Measurements from ENCODE around the gene ALG5. TPM values are rescaled to one million over a fixed set of nuclear protein-coding genes. Genes with fewer than 3 reads are reported as not detected.

The ALG5 gene
- total RNA-seq, 1 donor from 2014 or later = 29.2 TPM

DNA sequence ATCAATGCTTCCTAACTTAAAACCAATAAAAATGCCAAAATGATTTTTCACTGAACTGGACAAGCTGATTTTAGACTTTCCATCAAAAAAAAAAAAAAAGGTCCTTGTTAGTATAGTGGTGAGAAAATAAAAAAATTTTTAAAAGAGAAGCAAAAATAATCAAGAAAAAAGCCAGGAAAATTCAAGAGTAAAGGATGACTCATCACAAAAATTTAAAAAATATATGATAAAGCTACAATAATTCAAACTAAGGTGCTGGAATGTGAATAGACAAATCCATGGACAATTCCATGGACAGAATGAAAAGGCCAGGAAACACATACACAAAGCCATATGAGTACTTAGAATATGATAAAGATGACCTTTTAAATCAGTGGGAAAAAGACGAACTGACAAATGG is 26.1 kb downstream of the ALG5 start:
- Mint-ChIP-seq H3K36me3 (ENCODE audit: insufficient read depth) (peaks cover 38% of the 10 kb centered on the region), H3K4me3 (ENCODE audit: low read depth) (no peak overlapping the region), H3K9me3 (ENCODE audit: low read depth) (peaks cover 8% of the 10 kb centered on the region), H3K4me1 (ENCODE audit: low read depth) (no peaks in the 10 kb centered on the region), H3K27ac (no peak overlapping the region), H3K27me3 (no peaks in the 10 kb centered on the region)
- TF ChIP-seq, protein P1, sequence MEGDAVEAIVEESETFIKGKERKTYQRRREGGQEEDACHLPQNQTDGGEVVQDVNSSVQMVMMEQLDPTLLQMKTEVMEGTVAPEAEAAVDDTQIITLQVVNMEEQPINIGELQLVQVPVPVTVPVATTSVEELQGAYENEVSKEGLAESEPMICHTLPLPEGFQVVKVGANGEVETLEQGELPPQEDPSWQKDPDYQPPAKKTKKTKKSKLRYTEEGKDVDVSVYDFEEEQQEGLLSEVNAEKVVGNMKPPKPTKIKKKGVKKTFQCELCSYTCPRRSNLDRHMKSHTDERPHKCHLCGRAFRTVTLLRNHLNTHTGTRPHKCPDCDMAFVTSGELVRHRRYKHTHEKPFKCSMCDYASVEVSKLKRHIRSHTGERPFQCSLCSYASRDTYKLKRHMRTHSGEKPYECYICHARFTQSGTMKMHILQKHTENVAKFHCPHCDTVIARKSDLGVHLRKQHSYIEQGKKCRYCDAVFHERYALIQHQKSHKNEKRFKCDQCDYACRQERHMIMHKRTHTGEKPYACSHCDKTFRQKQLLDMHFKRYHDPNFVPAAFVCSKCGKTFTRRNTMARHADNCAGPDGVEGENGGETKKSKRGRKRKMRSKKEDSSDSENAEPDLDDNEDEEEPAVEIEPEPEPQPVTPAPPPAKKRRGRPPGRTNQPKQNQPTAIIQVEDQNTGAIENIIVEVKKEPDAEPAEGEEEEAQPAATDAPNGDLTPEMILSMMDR (IDR thresholded peaks at IDR 0.05; ENCODE audit: unreplicated experiment) = no peak
- no peak for DNase-seq (ENCODE audit: low spot score, unreplicated experiment)

DNA sequence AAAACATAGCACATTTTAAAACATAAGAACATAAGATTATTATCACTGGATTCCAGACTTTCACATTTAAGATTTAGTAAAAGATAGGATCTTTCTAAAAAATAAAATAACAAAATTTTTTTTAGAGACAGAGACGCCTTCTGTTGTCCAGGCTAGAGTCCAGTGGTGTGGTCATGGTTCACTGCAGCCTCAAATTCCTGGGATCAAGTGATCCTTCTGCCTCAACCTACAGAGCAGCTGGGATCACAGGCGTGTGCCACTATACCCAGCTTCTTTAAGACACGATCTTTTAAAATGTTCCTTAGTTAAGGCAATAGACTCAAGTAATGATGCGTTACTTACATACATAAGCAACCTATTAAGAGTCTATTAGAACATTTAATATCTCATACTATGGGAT is 32.7 kb downstream of the ALG5 start:
- no peak overlapping the region for H3K4me3 Mint-ChIP-seq (ENCODE audit: low read depth)
- no peak overlapping the region for H3K27ac Mint-ChIP-seq
- DNase-seq (ENCODE audit: low spot score, unreplicated experiment) = no peak
- no peaks in the 10 kb centered on the region for H3K4me1 Mint-ChIP-seq (ENCODE audit: low read depth)
- no peaks in the 10 kb centered on the region for H3K9me3 Mint-ChIP-seq (ENCODE audit: low read depth)
- no peaks in the 10 kb centered on the region for H3K27me3 Mint-ChIP-seq
- TF ChIP-seq, protein P1 (IDR thresholded peaks at IDR 0.05; ENCODE audit: unreplicated experiment) = no peak
- H3K36me3 Mint-ChIP-seq (ENCODE audit: insufficient read depth) = peaks cover 23% of the 10 kb centered on the region

DNA sequence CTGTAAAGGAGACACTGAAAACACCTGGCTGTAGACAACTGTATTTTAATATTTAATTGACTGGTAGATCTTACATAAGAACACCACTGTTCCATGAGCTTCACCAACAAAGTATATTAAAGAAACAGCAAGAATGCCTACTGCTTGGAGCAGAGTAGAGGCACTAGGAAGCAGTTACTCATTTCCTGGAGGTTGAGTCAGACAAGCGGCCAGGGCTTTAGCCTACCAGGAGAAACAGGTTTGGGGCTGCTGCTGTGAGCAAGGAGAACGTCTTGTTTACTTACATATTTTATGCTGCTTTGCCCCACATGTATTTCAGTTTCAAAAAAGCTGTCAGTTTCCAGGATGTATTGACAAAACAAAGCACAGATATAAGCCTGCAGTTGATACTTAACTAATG is 33.4 kb downstream of the ALG5 start:
- no peak for DNase-seq (ENCODE audit: low spot score, unreplicated experiment)
- TF ChIP-seq, protein P1 (IDR thresholded peaks at IDR 0.05; ENCODE audit: unreplicated experiment) = no peak
- Mint-ChIP-seq H3K4me3 (ENCODE audit: low read depth) (no peak overlapping the region), H3K9me3 (ENCODE audit: low read depth) (no peaks in the 10 kb centered on the region), H3K27ac (no peak overlapping the region), H3K4me1 (ENCODE audit: low read depth) (no peaks in the 10 kb centered on the region), H3K27me3 (no peaks in the 10 kb centered on the region), H3K36me3 (ENCODE audit: insufficient read depth) (peaks cover 19% of the 10 kb centered on the region)

DNA sequence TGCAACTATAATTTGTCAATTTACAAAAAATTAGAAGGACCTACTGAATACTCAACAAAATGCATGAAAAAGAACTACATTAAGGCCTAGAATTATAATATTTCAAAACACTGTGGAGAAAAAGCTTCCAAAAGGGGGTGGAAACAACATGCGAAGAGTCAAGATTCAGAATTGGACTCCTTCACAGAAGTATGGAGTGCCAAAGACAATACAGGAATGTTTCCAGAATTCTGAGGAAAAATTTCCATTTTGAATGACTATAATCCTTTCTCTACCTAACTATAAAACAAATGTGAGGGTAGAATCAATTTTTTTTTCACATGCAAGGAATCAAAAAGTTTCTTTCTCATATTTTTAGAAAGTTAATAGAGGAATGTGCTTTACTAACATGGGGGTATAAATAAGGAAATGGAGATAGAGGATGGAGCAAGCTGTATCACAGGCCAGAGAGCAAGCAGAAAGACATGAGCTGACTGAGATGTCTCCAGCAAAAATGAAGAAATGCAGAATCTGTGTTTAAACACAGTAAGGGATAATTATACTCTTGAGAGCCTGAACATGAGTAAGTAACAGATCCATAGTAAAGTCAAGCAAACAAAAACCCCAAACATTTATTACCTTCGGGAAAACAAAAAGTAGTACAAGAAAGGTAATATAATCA is 39.6 kb downstream of the ALG5 start:
- Mint-ChIP-seq H3K36me3 (ENCODE audit: insufficient read depth) (peaks cover 20% of the 10 kb centered on the region), H3K27me3 (no peaks in the 10 kb centered on the region), H3K4me1 (ENCODE audit: low read depth) (no peaks in the 10 kb centered on the region), H3K27ac (no peak overlapping the region), H3K9me3 (ENCODE audit: low read depth) (no peaks in the 10 kb centered on the region), H3K4me3 (ENCODE audit: low read depth) (no peak overlapping the region)
- TF ChIP-seq, protein P1 (IDR thresholded peaks at IDR 0.05; ENCODE audit: unreplicated experiment) = no peak
- DNase-seq (ENCODE audit: low spot score, unreplicated experiment) = no peak

DNA sequence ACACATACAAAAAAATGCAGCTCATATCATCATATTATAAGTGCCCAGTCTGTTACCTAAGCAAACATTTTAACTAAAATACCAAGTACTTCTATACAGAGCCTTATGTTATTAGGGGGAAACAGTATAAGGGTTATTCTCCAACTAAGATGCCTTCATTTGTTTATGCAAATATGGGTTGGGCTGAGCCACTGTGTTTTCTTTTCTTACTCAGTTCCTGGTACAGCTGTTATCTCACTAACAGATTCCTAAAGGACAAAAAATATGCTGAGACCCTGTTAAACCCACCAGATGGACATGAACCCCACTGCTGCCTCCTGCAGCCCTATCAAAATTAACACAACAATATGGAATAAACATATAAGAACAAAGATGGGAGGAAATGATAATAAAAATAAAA is 44.6 kb downstream of the ALG5 start:
- no peak overlapping the region for H3K4me3 Mint-ChIP-seq (ENCODE audit: low read depth)
- DNase-seq (ENCODE audit: low spot score, unreplicated experiment) = no peak
- no peak overlapping the region for H3K27ac Mint-ChIP-seq

More for the DNA sequence above, 44.6 kb downstream of the ALG5 start:
- TF ChIP-seq, protein P1 (IDR thresholded peaks at IDR 0.05; ENCODE audit: unreplicated experiment) = no peak
- Mint-ChIP-seq H3K4me1 (ENCODE audit: low read depth) (no peaks in the 10 kb centered on the region), H3K27me3 (no peaks in the 10 kb centered on the region), H3K9me3 (ENCODE audit: low read depth) (no peaks in the 10 kb centered on the region), H3K36me3 (ENCODE audit: insufficient read depth) (peaks cover 13% of the 10 kb centered on the region)

Measured in progenitor cell of endocrine pancreas (in vitro differentiated cells).